ENCODE results near the gene DUX4. TPM values are rescaled to one million over a fixed set of nuclear protein-coding genes. Genes with fewer than 3 reads are reported as not detected.
"Not testable (repeated sequence)": the region's sequence is repeated elsewhere in the genome, so short reads cannot be mapped to it uniquely, and the experiment has no call there.

DUX4 gene
- total RNA-seq (ENCODE audit: insufficient read depth, low replicate concordance), result 2.4 TPM

GRCh38 chr4:190173428-190173827 is at the start of gene DUX4:
TSS of gene DUX4 (plus strand) at chr4:190173774. CDS start at chr4:190173774, 0 bp downstream.
- DNase-seq (ENCODE audit: low spot score), result not testable (repeated sequence)

DNA sequence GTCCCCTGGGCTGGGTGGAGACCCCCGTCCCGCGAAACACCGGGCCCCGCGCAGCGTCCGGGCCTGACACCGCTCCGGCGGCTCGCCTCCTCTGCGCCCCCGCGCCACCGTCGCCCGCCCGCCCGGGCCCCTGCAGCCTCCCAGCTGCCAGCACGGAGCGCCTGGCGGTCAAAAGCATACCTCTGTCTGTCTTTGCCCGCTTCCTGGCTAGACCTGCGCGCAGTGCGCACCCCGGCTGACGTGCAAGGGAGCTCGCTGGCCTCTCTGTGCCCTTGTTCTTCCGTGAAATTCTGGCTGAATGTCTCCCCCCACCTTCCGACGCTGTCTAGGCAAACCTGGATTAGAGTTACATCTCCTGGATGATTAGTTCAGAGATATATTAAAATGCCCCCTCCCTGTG is 1.9 kb downstream of the DUX4 start:
- DNase-seq (ENCODE audit: low spot score), result not testable (repeated sequence)

DNA sequence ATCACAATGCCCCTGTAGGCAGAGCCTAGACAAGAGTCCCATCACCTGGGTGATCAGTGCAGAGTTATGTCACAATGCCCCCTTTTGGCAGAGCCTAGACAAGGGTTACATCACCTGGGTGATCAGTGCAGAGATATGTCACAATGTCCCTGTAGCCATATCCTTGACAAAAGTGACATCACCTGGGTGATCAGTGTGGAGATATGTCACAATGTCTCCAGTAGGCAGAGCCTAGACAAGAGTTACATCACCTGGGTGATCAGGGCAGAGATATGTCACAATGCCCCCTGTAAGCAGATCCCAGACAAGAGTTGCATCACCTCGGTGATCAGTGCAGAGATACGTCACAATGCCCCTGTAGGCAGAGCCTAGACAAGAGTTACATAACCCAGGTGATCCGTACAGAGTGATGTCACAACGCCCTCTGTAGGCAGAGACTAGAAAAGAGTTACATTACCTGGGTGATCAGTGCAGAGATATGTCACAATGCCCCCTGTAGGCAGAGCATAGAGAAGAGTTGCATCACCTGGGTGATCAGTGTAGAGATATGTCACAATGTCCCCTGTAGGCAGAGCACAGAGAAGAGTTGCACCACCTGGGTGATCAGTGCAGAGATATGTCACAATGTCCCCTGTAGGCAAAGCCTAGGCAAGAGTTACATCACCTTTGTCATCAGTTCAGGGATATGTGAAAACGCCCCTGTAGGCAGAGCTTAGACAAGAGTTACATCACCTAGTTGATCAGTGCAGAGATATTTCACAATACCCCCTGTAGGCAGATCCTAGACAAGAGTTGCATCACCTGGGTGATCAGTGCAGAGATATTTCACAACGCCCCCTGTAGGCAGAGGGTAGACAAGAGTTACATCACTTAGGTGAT is 4.4 kb downstream of the DUX4 start:
- not testable (repeated sequence) for DNase-seq (ENCODE audit: low spot score)

- not testable (repeated sequence) for DNase-seq (ENCODE audit: low spot score)
Observed at GRCh38 chr4:190178606-190178990, 5.0 kb downstream of the DUX4 start.

DNA sequence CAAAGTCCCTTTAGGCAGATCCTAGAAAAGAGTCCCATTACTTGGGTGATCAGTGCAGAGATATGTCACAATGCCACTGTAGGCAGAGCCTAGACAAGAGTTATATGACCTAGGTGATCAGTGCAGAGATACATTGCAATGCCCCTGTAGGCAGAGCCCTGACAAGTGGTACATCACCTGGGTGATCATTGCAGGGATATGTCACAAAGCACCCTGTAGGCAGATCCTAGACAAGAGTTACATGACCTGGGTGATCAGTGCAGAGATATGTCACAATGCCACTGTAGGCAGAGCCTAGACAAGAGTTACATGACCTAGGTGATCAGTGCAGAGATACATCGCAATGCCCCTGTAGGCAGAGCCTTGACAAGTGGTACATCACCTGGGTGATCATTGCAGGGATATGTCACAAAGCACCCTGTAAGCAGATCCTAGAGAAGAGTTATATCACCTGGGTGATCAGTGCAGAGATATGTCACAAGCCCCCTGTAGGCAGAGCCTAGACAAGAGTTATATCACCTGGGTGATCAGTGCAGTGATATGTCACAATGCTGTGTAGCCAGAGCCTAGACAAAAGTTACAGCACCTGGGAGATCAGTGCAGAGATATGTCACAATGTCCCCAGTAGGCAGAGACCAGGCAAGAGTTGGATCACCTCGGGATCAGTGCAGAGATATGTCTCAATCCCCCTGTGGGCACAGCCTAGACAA is 5.6 kb downstream of the DUX4 start:
- not testable (repeated sequence) for DNase-seq (ENCODE audit: low spot score)

- DNase-seq (ENCODE audit: low spot score), result not testable (repeated sequence)
Observed at GRCh38 chr4:190179740-190180094, 6.1 kb downstream of the DUX4 start.

- not testable (repeated sequence) for DNase-seq (ENCODE audit: low spot score)
Observed at GRCh38 chr4:190180947-190181346, 7.4 kb downstream of the DUX4 start.

DNA sequence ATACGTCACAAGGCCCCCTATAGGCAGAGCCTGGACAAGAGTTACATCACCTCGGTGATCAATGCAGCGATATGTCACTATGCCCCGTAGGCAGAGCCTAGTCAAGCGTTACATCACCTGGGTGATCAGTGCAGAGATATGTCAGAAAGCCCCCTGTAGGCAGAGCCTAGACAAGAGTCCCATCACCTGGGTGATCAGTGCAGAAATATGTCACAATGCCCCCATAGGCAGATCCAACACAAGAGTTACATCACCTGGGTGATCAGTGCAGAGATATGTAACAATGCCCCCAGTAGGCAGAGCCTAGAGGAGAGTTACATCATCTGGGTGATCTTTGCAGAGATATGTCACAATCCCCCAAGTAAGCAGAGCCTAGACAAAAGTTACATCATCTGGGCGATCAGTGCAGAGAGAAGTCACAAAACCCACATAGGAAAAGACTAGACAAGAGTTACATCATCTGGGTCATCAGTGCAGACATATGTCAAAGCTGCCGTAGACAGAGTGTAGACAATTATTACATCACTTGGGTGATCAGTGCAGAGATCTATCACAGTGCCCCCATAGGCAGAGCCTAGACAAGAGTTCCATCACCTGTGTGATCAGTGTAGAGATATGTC is 8.0 kb downstream of the DUX4 start:
- DNase-seq (ENCODE audit: low spot score), result not testable (repeated sequence)

- not testable (repeated sequence) for DNase-seq (ENCODE audit: low spot score)
Observed at GRCh38 chr4:190203510-190203909, 29.9 kb downstream of the DUX4 start.

Other genes starting within 250 kb of the DUX4 start
- 8.2 TPM for gene FRG1, start 232.9 kb upstream of the DUX4 start, total RNA-seq (ENCODE audit: insufficient read depth, low replicate concordance)
- not detected for gene FRG2, start 146.5 kb upstream of the DUX4 start, total RNA-seq (ENCODE audit: insufficient read depth, low replicate concordance)
- gene DBET, start 109.3 kb upstream of the DUX4 start, total RNA-seq (ENCODE audit: insufficient read depth, low replicate concordance), result not detected

Measured in umbilical cord (tissue), 2 donors.